Esophagus squamous epithelium (tissue), 4 donors: Measurements from ENCODE around the gene ANKRD11.

Experiments used
- CTCF ChIP-seq, 6 experiments: fragments of 450-650 bp in 4 of 6; fragments of 200-600 bp in 2 of 6; sonication (generic) in 2 of 6; IDR thresholded peaks; one replicate each; pipeline ENCODE4 v1.5.1; 2016 to 2019; ENCODE audit warnings: antibody characterized with exemption in 6 of 6, mild to moderate bottlenecking in 4 of 6, moderate library complexity in 4 of 6
- POLR2A ChIP-seq, 4 donors: fragments of 450-650 bp; IDR thresholded peaks; one replicate each; pipeline ENCODE4 v1.6.1; 2017; ENCODE audit warnings: antibody characterized with exemption in 4 of 4, mild to moderate bottlenecking in 4 of 4, moderate library complexity in 3 of 4

GRCh38 chr16:89375686-89376085 lies 114.7 kb downstream of the ANKRD11 start:
- TF ChIP-seq CTCF (IDR thresholded peaks at IDR 0.05), result no peak
- no peak for TF ChIP-seq POLR2A (IDR thresholded peaks at IDR 0.05)
